Measurements from ENCODE around the gene ERCC1. TPM values are rescaled to one million over a fixed set of nuclear protein-coding genes. Genes with fewer than 3 reads are reported as not detected.

ERCC1 gene
- total RNA-seq, 2 donors from 2014 or later: 28.4 to 36.2 TPM

GRCh38 chr19:45403781-45404556 is 19.7 kb downstream of the ERCC1 start:
- H3K9me3 ChIP-seq (ENCODE audit: control insufficient read depth, low read length, poor library complexity, severe bottlenecking): no peaks in the 10 kb centered on the region
- H3K4me1 Mint-ChIP-seq: peaks cover 25% of the 10 kb centered on the region
- H3K4me3 Mint-ChIP-seq: peak overlapping the region; percentile 100
- ATAC-seq (no peak), DNase-seq (peak in 2 of 3 donors; percentile 29 to 57)
- peaks cover 26% of the 10 kb centered on the region for H3K27me3 Mint-ChIP-seq
- peaks cover 7% of the 10 kb centered on the region for H3K36me3 Mint-ChIP-seq (ENCODE audit: low read depth)
- H3K27ac Mint-ChIP-seq: no peak overlapping the region

GRCh38 chr19:45403272-45403671 is 20.4 kb downstream of the ERCC1 start:
- H3K36me3 Mint-ChIP-seq (ENCODE audit: low read depth): peaks cover 3% of the 10 kb centered on the region
- peaks cover 26% of the 10 kb centered on the region for H3K4me1 Mint-ChIP-seq
- no peak overlapping the region for H3K27ac Mint-ChIP-seq
- no peaks in the 10 kb centered on the region for H3K9me3 ChIP-seq (ENCODE audit: control insufficient read depth, low read length, poor library complexity, severe bottlenecking)
- DNase-seq (no peak), ATAC-seq (no peak)
- no peak overlapping the region for H3K4me3 Mint-ChIP-seq
- peaks cover 31% of the 10 kb centered on the region for H3K27me3 Mint-ChIP-seq

- H3K27me3 Mint-ChIP-seq: peaks cover 34% of the 10 kb centered on the region
- H3K9me3 ChIP-seq (ENCODE audit: control insufficient read depth, low read length, poor library complexity, severe bottlenecking): no peaks in the 10 kb centered on the region
- H3K4me1 Mint-ChIP-seq: peaks cover 24% of the 10 kb centered on the region
- no peak for DNase-seq
- peaks cover 3% of the 10 kb centered on the region for H3K36me3 Mint-ChIP-seq (ENCODE audit: low read depth)
- H3K4me3 Mint-ChIP-seq: no peak overlapping the region
- no peak overlapping the region for H3K27ac Mint-ChIP-seq
- no peak for ATAC-seq
Measured at GRCh38 chr19:45402298-45403061, 21.2 kb downstream of the ERCC1 start.

GRCh38 chr19:45401815-45402214 is 21.9 kb downstream of the ERCC1 start:
- ATAC-seq: no peak
- Mint-ChIP-seq H3K4me3 (no peak overlapping the region), H3K36me3 (ENCODE audit: low read depth) (peaks cover 3% of the 10 kb centered on the region), H3K27me3 (peaks cover 36% of the 10 kb centered on the region), H3K27ac (no peak overlapping the region), H3K4me1 (peaks cover 23% of the 10 kb centered on the region)
- no peak for DNase-seq
- no peaks in the 10 kb centered on the region for H3K9me3 ChIP-seq (ENCODE audit: control insufficient read depth, low read length, poor library complexity, severe bottlenecking)

- DNase-seq (no peak), ATAC-seq (no peak)
- Mint-ChIP-seq H3K27me3 (peaks cover 35% of the 10 kb centered on the region), H3K36me3 (ENCODE audit: low read depth) (no peaks in the 10 kb centered on the region), H3K4me1 (peaks cover 15% of the 10 kb centered on the region), H3K4me3 (no peak overlapping the region), H3K27ac (no peak overlapping the region)
- no peaks in the 10 kb centered on the region for H3K9me3 ChIP-seq (ENCODE audit: control insufficient read depth, low read length, poor library complexity, severe bottlenecking)
Measured at GRCh38 chr19:45400192-45400591, 23.5 kb downstream of the ERCC1 start.

- no peaks in the 10 kb centered on the region for H3K9me3 ChIP-seq (ENCODE audit: control insufficient read depth, low read length, poor library complexity, severe bottlenecking)
- DNase-seq (no peak), ATAC-seq (no peak)
- Mint-ChIP-seq H3K4me3 (no peak overlapping the region), H3K27me3 (peaks cover 10% of the 10 kb centered on the region), H3K27ac (peak overlapping the region; percentile 4), H3K4me1 (peaks cover 9% of the 10 kb centered on the region), H3K36me3 (ENCODE audit: low read depth) (no peaks in the 10 kb centered on the region)
Measured at GRCh38 chr19:45395821-45396617, 27.7 kb downstream of the ERCC1 start.

- no peak overlapping the region for H3K27ac Mint-ChIP-seq
- ATAC-seq (no peak), DNase-seq (no peak)
- H3K27me3 Mint-ChIP-seq: no peaks in the 10 kb centered on the region
- no peaks in the 10 kb centered on the region for H3K36me3 Mint-ChIP-seq (ENCODE audit: low read depth)
- H3K4me3 Mint-ChIP-seq: no peak overlapping the region
- H3K9me3 ChIP-seq (ENCODE audit: control insufficient read depth, low read length, poor library complexity, severe bottlenecking): no peaks in the 10 kb centered on the region
- peaks cover 5% of the 10 kb centered on the region for H3K4me1 Mint-ChIP-seq
Measured at GRCh38 chr19:45391871-45392665, 31.6 kb downstream of the ERCC1 start.

- no peak overlapping the region for H3K27ac Mint-ChIP-seq
- H3K9me3 ChIP-seq (ENCODE audit: control insufficient read depth, low read length, poor library complexity, severe bottlenecking): no peaks in the 10 kb centered on the region
- ATAC-seq (no peak), DNase-seq (no peak)
- peaks cover 5% of the 10 kb centered on the region for H3K4me1 Mint-ChIP-seq
- H3K36me3 Mint-ChIP-seq (ENCODE audit: low read depth): no peaks in the 10 kb centered on the region
- H3K4me3 Mint-ChIP-seq: no peak overlapping the region
- H3K27me3 Mint-ChIP-seq: peaks cover 4% of the 10 kb centered on the region
Measured at GRCh38 chr19:45391346-45391745, 32.4 kb downstream of the ERCC1 start.

GRCh38 chr19:45385392-45386221 is 38.1 kb downstream of the ERCC1 start:
- Mint-ChIP-seq H3K36me3 (ENCODE audit: low read depth) (no peaks in the 10 kb centered on the region), H3K4me1 (peaks cover 3% of the 10 kb centered on the region), H3K27ac (no peak overlapping the region), H3K4me3 (peak overlapping the region; percentile 3), H3K27me3 (peaks cover 20% of the 10 kb centered on the region)
- no peak for ATAC-seq
- no peaks in the 10 kb centered on the region for H3K9me3 ChIP-seq (ENCODE audit: control insufficient read depth, low read length, poor library complexity, severe bottlenecking)
- DNase-seq: no peak

GRCh38 chr19:45382426-45382825 is 41.3 kb downstream of the ERCC1 start:
- Mint-ChIP-seq H3K36me3 (ENCODE audit: low read depth) (no peaks in the 10 kb centered on the region), H3K4me1 (peaks cover 3% of the 10 kb centered on the region), H3K27ac (no peak overlapping the region)

GRCh38 chr19:45380107-45380506 is 43.6 kb downstream of the ERCC1 start:
- ATAC-seq: no peak
- no peaks in the 10 kb centered on the region for H3K4me1 Mint-ChIP-seq
- DNase-seq: no peak
- H3K27me3 Mint-ChIP-seq: peaks cover 5% of the 10 kb centered on the region
- no peak overlapping the region for H3K4me3 Mint-ChIP-seq
- H3K9me3 ChIP-seq (ENCODE audit: control insufficient read depth, low read length, poor library complexity, severe bottlenecking): no peaks in the 10 kb centered on the region
- no peak overlapping the region for H3K27ac Mint-ChIP-seq
- no peaks in the 10 kb centered on the region for H3K36me3 Mint-ChIP-seq (ENCODE audit: low read depth)

More at GRCh38 chr19:45382426-45382825, 41.3 kb downstream of the ERCC1 start:
- Mint-ChIP-seq H3K27me3 (peaks cover 20% of the 10 kb centered on the region), H3K4me3 (no peak overlapping the region)
- no peak for DNase-seq
- no peaks in the 10 kb centered on the region for H3K9me3 ChIP-seq (ENCODE audit: control insufficient read depth, low read length, poor library complexity, severe bottlenecking)
- ATAC-seq: no peak

All from T-helper 17 cell (primary cell).